AG04449 (cell line): ENCODE data around the gene PLEKHM3.

Source experiments
- CTCF ChIA-PET: fragments of 350-600 bp; formaldehyde crosslinking; extraction: SDS; loops from one replicate; lab custom pipeline; 2021; ENCODE audit warnings: antibody characterized with exemption; lab: Yijun Ruan, JAX
- POLR2A ChIA-PET: fragments of 400-600, 350-600 bp; formaldehyde crosslinking; extraction: SDS; loops from one replicate; lab custom pipeline; 2020; ENCODE audit warnings: antibody characterized with exemption, inconsistent platforms; lab: Yijun Ruan, JAX
- DNase-seq: peaks from one replicate; pipeline ENCODE4 v3.0.0-alpha.2; 2010; ENCODE audit warnings: low read depth, low spot score
- H3K4me3 ChIP-seq: 2 replicates; pipeline ENCODE4 v1.5.1; 2011; ENCODE audit warnings: low read depth, mild to moderate bottlenecking, control low read depth, low read length
- CTCF ChIP-seq: IDR thresholded peaks from one replicate; pipeline ENCODE4 v1.5.1; 2011; ENCODE audit warnings: mild to moderate bottlenecking, moderate library complexity, low read length, control low read depth, inconsistent platforms; ENCODE audit not compliant: insufficient read depth; ENCODE audit errors: missing control alignments

PLEKHM3 gene

GRCh38 chr2:207925601-207926000 is 99.7 kb downstream of the PLEKHM3 start:
- no peak overlapping the region for H3K4me3 ChIP-seq
- ChIA-PET POLR2A (no interaction called here), CTCF (interaction anchor here (1.7 kb wide), 1 partner anchor 9 kb away, joined by 5 read pairs; no protein-coding TSS in a partner anchor)
- no peak for DNase-seq
- no peak for TF ChIP-seq CTCF

DNA sequence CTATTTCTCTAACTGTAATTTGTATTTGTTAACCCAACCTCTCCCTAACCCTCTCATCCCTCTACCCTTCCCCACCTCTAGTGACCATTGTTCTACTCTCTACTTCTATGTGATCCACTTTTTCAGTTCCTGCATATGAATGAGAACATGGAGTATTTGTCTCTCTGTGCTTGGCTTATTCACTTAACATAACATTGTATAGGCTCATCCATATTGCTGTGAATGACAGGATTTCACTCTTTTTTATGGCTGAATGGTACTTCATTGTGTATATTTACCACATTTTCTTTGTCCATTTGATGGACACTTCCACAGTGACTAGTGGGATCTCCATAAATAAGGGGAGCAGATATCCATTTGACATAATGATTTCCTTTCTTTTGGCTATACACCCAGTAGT is 103.7 kb downstream of the PLEKHM3 start:
- ChIA-PET CTCF (no interaction called here), POLR2A (no interaction called here)
- no peak overlapping the region for H3K4me3 ChIP-seq
- TF ChIP-seq CTCF = no peak
- DNase-seq = no peak

- no peak for TF ChIP-seq CTCF
- CTCF ChIA-PET = interaction anchor here (0.5 kb wide), 1 partner anchor 52 kb away, joined by 3 read pairs; no protein-coding TSS in a partner anchor
- POLR2A ChIA-PET = no interaction called here
- no peak overlapping the region for H3K4me3 ChIP-seq
- DNase-seq = no peak
Measured at GRCh38 chr2:207920721-207921120, 104.6 kb downstream of the PLEKHM3 start.

GRCh38 chr2:207920321-207920720 is 105.0 kb downstream of the PLEKHM3 start:
- CTCF ChIA-PET = interaction anchor here (0.6 kb wide), 1 partner anchor 13 kb away, joined by 4 read pairs; no protein-coding TSS in a partner anchor
- POLR2A ChIA-PET = no interaction called here

GRCh38 chr2:207919164-207919919 is 106.0 kb downstream of the PLEKHM3 start:
- H3K4me3 ChIP-seq = no peak overlapping the region
- ChIA-PET CTCF (interaction anchor here (0.9 kb wide), 1 partner anchor 37 kb away, joined by 3 read pairs; no protein-coding TSS in a partner anchor), POLR2A (no interaction called here)
- DNase-seq = no peak
- no peak for TF ChIP-seq CTCF

More at GRCh38 chr2:207920321-207920720, 105.0 kb downstream of the PLEKHM3 start:
- H3K4me3 ChIP-seq = no peak overlapping the region
- no peak for DNase-seq
- TF ChIP-seq CTCF = no peak

DNA sequence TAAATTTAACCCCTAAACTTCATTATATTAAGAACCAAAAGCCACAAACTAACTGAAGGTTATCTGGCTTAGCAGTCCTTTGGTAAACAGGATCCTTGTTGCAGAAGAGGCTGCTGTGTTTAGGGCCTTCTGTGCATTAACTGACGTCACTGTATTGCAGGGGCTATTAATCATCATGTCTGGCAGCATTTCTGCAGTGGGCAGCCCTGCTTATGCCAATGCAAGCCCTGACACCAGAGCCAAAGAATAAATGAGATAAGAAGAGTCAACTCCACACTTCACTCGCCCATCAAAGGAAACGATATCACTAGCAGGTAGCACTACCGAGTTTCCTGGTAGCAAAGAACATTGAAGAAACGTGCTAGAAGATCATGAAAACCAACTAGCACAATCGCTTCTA is 110.6 kb downstream of the PLEKHM3 start:
- TF ChIP-seq CTCF = no peak
- POLR2A ChIA-PET = no interaction called here
- H3K4me3 ChIP-seq = no peak overlapping the region
- no peak for DNase-seq
- CTCF ChIA-PET = interaction anchor here (2.1 kb wide), 1 partner anchor 126 kb away, joined by 5 read pairs; no protein-coding TSS in a partner anchor
